ENCODE measurements around the gene MYD88. TPM values are rescaled to one million over a fixed set of nuclear protein-coding genes. Genes with fewer than 3 reads are reported as not detected.
"Not testable (repeated sequence)": the region's sequence is repeated elsewhere in the genome, so short reads cannot be mapped to it uniquely, and the experiment has no call there.

MYD88 gene
- total RNA-seq, 1 donor from 2014 or later: 24.2 TPM

- Mint-ChIP-seq H3K27me3 (no peaks in the 10 kb centered on the region), H3K36me3 (ENCODE audit: insufficient read depth) (peaks cover 16% of the 10 kb centered on the region), H3K4me1 (ENCODE audit: low read depth) (peaks cover 32% of the 10 kb centered on the region), H3K4me3 (ENCODE audit: low read depth) (no peak overlapping the region), H3K9me3 (ENCODE audit: low read depth) (no peaks in the 10 kb centered on the region), H3K27ac (peak overlapping the region; percentile 6)
- no peak for TF ChIP-seq CTCF (IDR thresholded peaks at IDR 0.05; ENCODE audit: unreplicated experiment)
- DNase-seq (ENCODE audit: low spot score, unreplicated experiment): no peak
These were observed 7.8 kb upstream of the MYD88 start for GRCh38 chr3:38130631-38131065.

- peak overlapping the region; percentile 37 for H3K27ac Mint-ChIP-seq
- peaks cover 40% of the 10 kb centered on the region for H3K4me1 Mint-ChIP-seq (ENCODE audit: low read depth)
- H3K4me3 Mint-ChIP-seq (ENCODE audit: low read depth): no peak overlapping the region
- no peaks in the 10 kb centered on the region for H3K27me3 Mint-ChIP-seq
- H3K36me3 Mint-ChIP-seq (ENCODE audit: insufficient read depth): peaks cover 16% of the 10 kb centered on the region
- no peak for DNase-seq (ENCODE audit: low spot score, unreplicated experiment)
- peak; percentile 53 for TF ChIP-seq CTCF (IDR thresholded peaks at IDR 0.05; ENCODE audit: unreplicated experiment)
- no peaks in the 10 kb centered on the region for H3K9me3 Mint-ChIP-seq (ENCODE audit: low read depth)
These were observed 6.7 kb upstream of the MYD88 start for GRCh38 chr3:38131621-38132369.

GRCh38 chr3:38133209-38133556 is 5.3 kb upstream of the MYD88 start:
- peaks cover 48% of the 10 kb centered on the region for H3K4me1 Mint-ChIP-seq (ENCODE audit: low read depth)
- TF ChIP-seq CTCF (IDR thresholded peaks at IDR 0.05; ENCODE audit: unreplicated experiment): no peak
- H3K27me3 Mint-ChIP-seq: no peaks in the 10 kb centered on the region
- peak overlapping the region; percentile 29 for H3K4me3 Mint-ChIP-seq (ENCODE audit: low read depth)
- H3K36me3 Mint-ChIP-seq (ENCODE audit: insufficient read depth): peaks cover 10% of the 10 kb centered on the region
- peak overlapping the region; percentile 58 for H3K27ac Mint-ChIP-seq
- no peak for DNase-seq (ENCODE audit: low spot score, unreplicated experiment)
- no peaks in the 10 kb centered on the region for H3K9me3 Mint-ChIP-seq (ENCODE audit: low read depth)

- peak overlapping the region; percentile 58 for H3K27ac Mint-ChIP-seq
- no peak for TF ChIP-seq CTCF (IDR thresholded peaks at IDR 0.05; ENCODE audit: unreplicated experiment)
- H3K4me3 Mint-ChIP-seq (ENCODE audit: low read depth): peak overlapping the region; percentile 56
- H3K9me3 Mint-ChIP-seq (ENCODE audit: low read depth): no peaks in the 10 kb centered on the region
- peaks cover 10% of the 10 kb centered on the region for H3K36me3 Mint-ChIP-seq (ENCODE audit: insufficient read depth)
- no peaks in the 10 kb centered on the region for H3K27me3 Mint-ChIP-seq
- DNase-seq (ENCODE audit: low spot score, unreplicated experiment): no peak
- H3K4me1 Mint-ChIP-seq (ENCODE audit: low read depth): peaks cover 50% of the 10 kb centered on the region
These were observed 4.7 kb upstream of the MYD88 start for GRCh38 chr3:38133557-38134405.

GRCh38 chr3:38134517-38135143 is 3.8 kb upstream of the MYD88 start:
- peak overlapping the region; percentile 79 for H3K27ac Mint-ChIP-seq
- not testable (repeated sequence) for H3K27me3 Mint-ChIP-seq; H3K36me3 Mint-ChIP-seq (ENCODE audit: insufficient read depth); DNase-seq (ENCODE audit: low spot score, unreplicated experiment); H3K9me3 Mint-ChIP-seq (ENCODE audit: low read depth)
- peak overlapping the region; percentile 98 for H3K4me3 Mint-ChIP-seq (ENCODE audit: low read depth)
- peaks cover 56% of the 10 kb centered on the region for H3K4me1 Mint-ChIP-seq (ENCODE audit: low read depth)

- not testable (repeated sequence) for H3K27me3 Mint-ChIP-seq; H3K9me3 Mint-ChIP-seq (ENCODE audit: low read depth); DNase-seq (ENCODE audit: low spot score, unreplicated experiment); H3K36me3 Mint-ChIP-seq (ENCODE audit: insufficient read depth)
- Mint-ChIP-seq H3K27ac (peak overlapping the region; percentile 98), H3K4me1 (ENCODE audit: low read depth) (peaks cover 58% of the 10 kb centered on the region), H3K4me3 (ENCODE audit: low read depth) (peak overlapping the region; percentile 98)
These were observed 2.7 kb upstream of the MYD88 start for GRCh38 chr3:38135621-38136277.

Measured in progenitor cell of endocrine pancreas (in vitro differentiated cells).